Measurements from ENCODE around the gene GYPB.
"Not testable (repeated sequence)": the region's sequence is repeated elsewhere in the genome, so short reads cannot be mapped to it uniquely, and the experiment has no call there.

The GYPB gene

GRCh38 chr4:144019277-144019676 lies at the start of gene GYPB:
GYPB (minus strand) TSS chr4:144019380; CDS start chr4:144019287, 93 bp downstream.
- DNase-seq (ENCODE audit: low read depth); H3K4me3 ChIP-seq (ENCODE audit: control insufficient read depth, low read depth, low read length): not testable (repeated sequence)

DNA sequence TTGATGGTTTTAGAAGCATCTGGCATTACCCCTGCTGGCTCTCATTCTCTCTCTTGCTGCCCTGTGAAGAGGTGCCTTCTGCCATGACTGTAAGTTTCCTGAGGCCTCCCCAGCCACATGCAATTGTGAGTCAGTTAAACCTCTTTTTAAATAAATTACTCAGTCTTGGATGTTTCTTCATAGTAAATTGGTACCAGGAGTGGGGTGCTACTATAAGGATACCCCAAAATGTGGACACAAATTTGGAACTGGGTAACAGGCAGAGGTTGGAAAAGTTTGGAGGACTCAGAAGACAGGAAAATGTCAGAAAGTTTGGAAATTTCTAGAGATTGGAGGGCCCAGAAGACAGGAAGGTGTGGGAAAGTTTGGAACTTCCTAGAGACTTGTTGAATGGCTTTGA lies 42.4 kb upstream of the GYPB start:
- DNase-seq (ENCODE audit: low read depth); H3K4me3 ChIP-seq (ENCODE audit: control insufficient read depth, low read depth, low read length): not testable (repeated sequence)

- not testable (repeated sequence) for H3K4me3 ChIP-seq (ENCODE audit: control insufficient read depth, low read depth, low read length); DNase-seq (ENCODE audit: low read depth)
These were observed 41.2 kb upstream of the GYPB start for GRCh38 chr4:144060234-144060859.

- TF ChIP-seq CTCF (IDR thresholded peaks at IDR 0.05; ENCODE audit: control insufficient read depth, insufficient read depth, low read depth, low read length, missing control alignments): no peak
- H3K4me3 ChIP-seq (ENCODE audit: control insufficient read depth, low read depth, low read length): no peak overlapping the region
- no peak for DNase-seq (ENCODE audit: low read depth)
These were observed 37.6 kb upstream of the GYPB start for GRCh38 chr4:144056800-144057199.

DNA sequence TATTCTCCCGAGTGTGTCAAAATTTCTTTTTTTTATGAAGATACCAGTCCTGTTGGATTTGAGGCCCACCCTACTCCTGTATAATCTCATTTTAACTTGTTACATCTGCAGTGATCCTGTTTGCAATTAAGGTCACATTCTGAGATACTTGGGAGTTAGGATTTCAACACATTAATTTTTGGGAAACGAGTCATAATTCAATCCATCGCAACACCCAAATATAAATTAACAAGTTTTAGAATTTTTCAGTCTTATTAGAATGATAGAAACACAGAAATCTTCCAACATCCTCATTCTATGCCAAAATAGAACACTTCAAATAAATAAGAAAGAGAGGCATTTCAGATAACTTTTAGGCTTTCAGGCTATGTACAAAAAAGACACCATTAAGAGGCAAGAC lies 36.2 kb upstream of the GYPB start:
- DNase-seq (ENCODE audit: low read depth); H3K4me3 ChIP-seq (ENCODE audit: control insufficient read depth, low read depth, low read length): not testable (repeated sequence)

DNA sequence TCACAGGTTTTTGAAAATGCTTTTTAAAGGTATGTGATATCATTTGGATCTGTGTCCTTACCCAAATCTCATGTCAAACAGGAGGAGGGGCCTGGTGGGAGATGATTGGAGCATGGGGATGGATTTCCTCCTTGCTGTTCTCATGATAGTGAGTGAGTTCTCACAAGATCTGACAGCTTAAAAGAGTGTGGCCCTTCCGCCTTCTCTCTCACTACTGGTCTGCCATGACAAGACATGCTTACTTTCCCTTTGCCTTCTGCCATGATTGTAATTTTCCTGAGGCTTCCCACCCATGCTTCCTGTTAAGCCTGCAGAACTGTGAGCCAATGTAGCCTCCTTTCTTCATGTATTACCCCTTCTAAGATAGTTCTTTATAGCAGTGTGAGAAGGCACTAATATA lies 32.3 kb upstream of the GYPB start:
- not testable (repeated sequence) for DNase-seq (ENCODE audit: low read depth); H3K4me3 ChIP-seq (ENCODE audit: control insufficient read depth, low read depth, low read length)

GRCh38 chr4:144050631-144051030 lies 31.5 kb upstream of the GYPB start:
- not testable (repeated sequence) for DNase-seq (ENCODE audit: low read depth); H3K4me3 ChIP-seq (ENCODE audit: control insufficient read depth, low read depth, low read length)

- not testable (repeated sequence) for H3K4me3 ChIP-seq (ENCODE audit: control insufficient read depth, low read depth, low read length); DNase-seq (ENCODE audit: low read depth)
These were observed 30.6 kb upstream of the GYPB start for GRCh38 chr4:144049495-144050424.

- not testable (repeated sequence) for DNase-seq (ENCODE audit: low read depth); H3K4me3 ChIP-seq (ENCODE audit: control insufficient read depth, low read depth, low read length)
These were observed 25.8 kb upstream of the GYPB start for GRCh38 chr4:144044936-144045335.

- H3K4me3 ChIP-seq (ENCODE audit: control insufficient read depth, low read depth, low read length); DNase-seq (ENCODE audit: low read depth): not testable (repeated sequence)
These were observed 13.4 kb upstream of the GYPB start for GRCh38 chr4:144032580-144032979.

- H3K4me3 ChIP-seq (ENCODE audit: control insufficient read depth, low read depth, low read length); DNase-seq (ENCODE audit: low read depth): not testable (repeated sequence)
These were observed 12.7 kb upstream of the GYPB start for GRCh38 chr4:144031875-144032274.

DNA sequence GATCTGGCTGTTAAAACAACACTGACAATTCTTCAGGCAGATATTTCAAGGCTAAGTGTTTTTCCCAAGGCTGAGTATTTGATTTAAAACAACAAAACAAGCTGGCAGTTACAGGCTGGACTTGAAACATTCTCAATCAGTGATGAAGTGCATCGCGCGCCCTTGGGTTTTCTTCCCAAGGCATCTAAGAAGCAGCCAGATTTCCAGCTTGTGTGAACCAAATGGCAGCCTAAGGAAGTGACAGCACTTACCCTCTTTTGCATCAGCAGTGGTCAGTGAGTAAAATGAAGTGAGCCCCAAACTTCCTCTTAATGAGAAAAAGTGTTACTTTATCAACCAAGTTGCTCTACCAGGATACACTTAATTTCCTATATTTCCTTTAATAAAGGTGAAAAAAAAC lies 12.2 kb upstream of the GYPB start:
- not testable (repeated sequence) for DNase-seq (ENCODE audit: low read depth); H3K4me3 ChIP-seq (ENCODE audit: control insufficient read depth, low read depth, low read length)

DNA sequence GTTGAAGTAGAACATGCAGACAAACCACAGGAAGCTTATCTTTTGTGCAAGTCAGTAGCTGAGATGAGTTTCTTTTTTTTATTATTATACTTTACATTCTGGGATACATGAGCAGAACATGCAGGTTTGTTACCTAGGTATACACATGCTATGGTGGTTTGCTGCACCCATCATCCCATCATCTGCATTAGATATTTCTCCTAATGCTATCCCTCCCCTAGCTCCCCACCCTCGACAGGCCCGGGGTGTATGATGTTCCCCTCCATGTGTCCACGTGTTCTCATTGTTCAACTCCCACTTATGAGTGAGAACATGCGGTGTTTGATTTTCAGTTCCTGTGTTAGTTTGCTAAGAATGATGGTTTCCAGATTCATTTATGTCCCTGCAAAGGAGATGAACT lies 11.5 kb upstream of the GYPB start:
- DNase-seq (ENCODE audit: low read depth); H3K4me3 ChIP-seq (ENCODE audit: control insufficient read depth, low read depth, low read length): not testable (repeated sequence)

- H3K4me3 ChIP-seq (ENCODE audit: control insufficient read depth, low read depth, low read length); DNase-seq (ENCODE audit: low read depth): not testable (repeated sequence)
These were observed 7.5 kb upstream of the GYPB start for GRCh38 chr4:144026682-144027081.

DNA sequence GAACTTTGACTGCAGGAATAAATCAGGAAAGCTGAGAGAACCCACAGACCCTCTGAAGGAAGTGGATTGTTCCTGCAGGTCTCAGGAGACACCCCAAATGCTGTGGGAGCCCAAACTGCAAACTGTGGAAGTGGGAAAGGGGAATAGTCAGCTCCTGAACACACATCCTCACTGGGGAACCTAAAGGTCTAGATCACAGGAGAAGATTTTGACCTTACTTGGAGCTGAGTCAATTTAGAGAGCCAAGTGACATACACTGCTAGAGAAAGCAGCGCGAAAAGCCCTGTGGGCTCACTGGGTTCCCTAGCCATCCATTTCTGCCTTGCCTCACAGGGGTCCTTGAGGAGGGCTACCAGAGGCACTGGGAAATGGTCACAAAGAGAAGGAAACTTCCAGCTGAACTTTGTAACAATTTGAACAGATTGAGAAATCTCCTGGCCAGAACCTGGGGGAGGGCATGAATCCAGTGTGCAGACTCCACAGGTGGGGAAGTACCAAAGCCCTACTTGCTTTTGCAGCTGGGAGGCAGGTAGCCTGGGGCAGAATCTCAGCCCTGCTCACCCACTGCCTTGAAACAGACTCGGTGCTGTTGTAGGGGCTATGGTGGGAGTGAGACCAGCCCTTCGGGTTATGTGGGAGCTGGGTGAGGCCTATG lies 5.3 kb upstream of the GYPB start:
- not testable (repeated sequence) for DNase-seq (ENCODE audit: low read depth); H3K4me3 ChIP-seq (ENCODE audit: control insufficient read depth, low read depth, low read length)

- not testable (repeated sequence) for DNase-seq (ENCODE audit: low read depth); H3K4me3 ChIP-seq (ENCODE audit: control insufficient read depth, low read depth, low read length)
These were observed 3.7 kb upstream of the GYPB start for GRCh38 chr4:144022772-144023400.

All from AG09309 (cell line).